HG03342 (cell line): ENCODE data around the gene SNX14.
A peak's percentile ranks its signal among the peaks of the same experiment; 100 is the strongest.
"Not testable (repeated sequence)": the region's sequence is repeated elsewhere in the genome, so short reads cannot be mapped to it uniquely, and the experiment has no call there.

Source experiments
- ATAC-seq: cut with Tn5 transposase; IDR thresholded peaks from one replicate; pipeline ENCODE4 v1.9.1; 2021; ENCODE audit warnings: mild to moderate bottlenecking, moderate library complexity; ENCODE audit not compliant: unreplicated experiment

SNX14 gene

GRCh38 chr6:85585741-85586140 lies 7.9 kb downstream of the SNX14 start:
- ATAC-seq, result no peak

- not testable (repeated sequence) for ATAC-seq
These were observed 10.8 kb downstream of the SNX14 start for GRCh38 chr6:85582832-85583231.

GRCh38 chr6:85581572-85581971 lies 12.1 kb downstream of the SNX14 start:
- ATAC-seq, result no peak

- peak; percentile 79 for ATAC-seq
These were observed 12.8 kb downstream of the SNX14 start for GRCh38 chr6:85580878-85581267.

- ATAC-seq, result no peak
These were observed 13.4 kb downstream of the SNX14 start for GRCh38 chr6:85580118-85580877.

- no peak for ATAC-seq
These were observed 14.1 kb downstream of the SNX14 start for GRCh38 chr6:85579581-85579980.

- no peak for ATAC-seq
These were observed 17.2 kb downstream of the SNX14 start for GRCh38 chr6:85576476-85576875.

- no peak for ATAC-seq
These were observed 18.6 kb downstream of the SNX14 start for GRCh38 chr6:85574932-85575598.

GRCh38 chr6:85569323-85569722 lies 24.3 kb downstream of the SNX14 start:
- no peak for ATAC-seq

GRCh38 chr6:85568411-85568810 lies 25.2 kb downstream of the SNX14 start:
- no peak for ATAC-seq

- no peak for ATAC-seq
These were observed 27.9 kb downstream of the SNX14 start for GRCh38 chr6:85565736-85566135.

GRCh38 chr6:85564223-85564622 lies 29.4 kb downstream of the SNX14 start:
- ATAC-seq, result not testable (repeated sequence)

- no peak for ATAC-seq
These were observed 31.8 kb downstream of the SNX14 start for GRCh38 chr6:85561750-85562357.

- ATAC-seq, result no peak
These were observed 36.5 kb downstream of the SNX14 start for GRCh38 chr6:85556992-85557668.

- ATAC-seq, result no peak
These were observed 41.0 kb downstream of the SNX14 start for GRCh38 chr6:85552652-85553051.

- ATAC-seq, result no peak
These were observed 42.4 kb downstream of the SNX14 start for GRCh38 chr6:85551264-85551663.

GRCh38 chr6:85547719-85548118 lies 45.9 kb downstream of the SNX14 start:
- ATAC-seq, result no peak

GRCh38 chr6:85544776-85545175 lies 48.9 kb downstream of the SNX14 start:
- no peak for ATAC-seq

GRCh38 chr6:85537055-85537494 lies 56.6 kb downstream of the SNX14 start:
- ATAC-seq, result no peak

- not testable (repeated sequence) for ATAC-seq
These were observed 69.4 kb downstream of the SNX14 start for GRCh38 chr6:85524281-85524680.

GRCh38 chr6:85516168-85516567 lies 77.5 kb downstream of the SNX14 start:
- no peak for ATAC-seq
